SH-SY5Y (cell line): ENCODE measurements around the gene ZFTA.

ENCODE experiments used
- GATA2 ChIP-seq: IDR thresholded peaks from 2 replicates; pipeline ENCODE4 v1.6.1; 2011; ENCODE audit warnings: mild to moderate bottlenecking, low read depth, low read length
- GATA3 ChIP-seq: IDR thresholded peaks from 2 replicates; pipeline ENCODE4 v1.6.1; 2011; ENCODE audit warnings: low read depth, mild to moderate bottlenecking, low read length, moderate library complexity

The ZFTA gene

DNA sequence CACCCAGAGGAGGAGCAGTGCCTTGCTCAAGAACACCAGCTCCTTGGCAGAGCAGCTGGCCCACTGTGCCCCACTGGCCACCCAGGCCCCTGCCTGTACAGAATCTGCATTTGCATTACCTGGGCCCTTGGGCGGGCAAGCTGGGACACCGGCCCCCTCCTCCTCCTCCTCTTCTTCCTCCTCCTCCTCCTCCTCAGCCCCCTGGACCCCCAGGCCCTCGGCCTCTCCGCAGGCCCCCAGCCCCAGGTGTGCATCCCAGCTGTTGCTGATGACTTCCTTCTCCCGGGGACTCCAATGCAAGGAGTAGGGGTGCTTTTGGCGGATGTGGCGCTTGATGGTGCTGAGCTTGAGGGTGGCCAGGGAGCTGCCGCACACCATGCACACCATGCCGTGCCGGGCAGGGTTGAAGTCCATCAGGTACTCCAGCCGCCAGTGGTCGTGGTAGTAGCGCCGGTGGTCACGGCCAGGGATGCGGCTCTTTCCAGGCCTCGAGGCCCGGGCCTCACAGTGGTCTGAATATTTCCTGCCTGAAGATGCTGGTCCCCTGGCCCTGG lies 2.8 kb downstream of the ZFTA start:
- TF ChIP-seq GATA2 (no peak), GATA3 (no peak)

GRCh38 chr11:63764679-63765647 lies 3.6 kb downstream of the ZFTA start:
- TF ChIP-seq GATA2 (no peak), GATA3 (no peak)

- no peak for TF ChIP-seq GATA2
- TF ChIP-seq GATA3, result no peak
Measured at GRCh38 chr11:63764340-63764678, 4.3 kb downstream of the ZFTA start.

DNA sequence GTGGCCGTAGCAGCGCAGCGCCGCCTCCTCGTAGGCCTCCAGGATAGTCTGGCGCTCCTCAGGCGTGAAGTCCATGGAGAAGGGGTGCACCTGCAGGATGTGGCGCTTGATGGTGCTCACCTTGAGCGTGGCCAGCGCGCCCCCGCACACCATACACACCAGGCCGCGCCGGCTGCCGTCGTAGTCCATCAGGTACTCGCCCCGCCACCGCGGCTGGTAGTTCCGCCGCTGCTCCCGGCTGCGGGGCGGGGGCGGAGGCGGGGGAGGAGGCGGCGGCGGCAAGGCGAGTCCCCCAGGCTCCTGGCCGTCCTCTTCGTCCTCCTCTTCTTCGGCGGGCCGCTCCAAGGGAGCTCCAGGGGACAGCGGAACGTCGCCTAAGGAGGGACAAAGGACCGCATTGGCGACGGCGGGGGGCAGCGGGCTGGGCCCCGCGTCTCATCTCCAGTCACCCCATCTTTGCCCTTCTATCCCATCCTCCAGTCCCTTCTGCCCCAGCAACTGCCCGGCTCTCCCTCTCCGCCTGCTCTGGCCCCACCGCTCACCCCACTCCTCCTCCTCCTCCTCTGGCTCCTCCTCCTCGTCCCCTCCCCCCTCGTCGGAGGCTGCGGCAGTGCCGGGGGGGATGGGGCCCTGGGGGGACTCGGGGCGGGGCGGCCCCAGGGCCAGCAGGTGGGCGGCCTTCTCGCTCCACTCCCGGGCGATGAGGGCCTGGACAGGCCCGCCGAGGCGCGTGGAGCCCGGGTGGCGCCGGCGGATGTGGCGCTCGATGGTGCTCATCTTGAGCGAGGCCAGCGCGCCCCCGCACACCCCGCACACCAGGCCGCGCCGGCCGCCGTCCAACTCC lies 4.9 kb downstream of the ZFTA start:
- TF ChIP-seq GATA3 (no peak), GATA2 (no peak)

DNA sequence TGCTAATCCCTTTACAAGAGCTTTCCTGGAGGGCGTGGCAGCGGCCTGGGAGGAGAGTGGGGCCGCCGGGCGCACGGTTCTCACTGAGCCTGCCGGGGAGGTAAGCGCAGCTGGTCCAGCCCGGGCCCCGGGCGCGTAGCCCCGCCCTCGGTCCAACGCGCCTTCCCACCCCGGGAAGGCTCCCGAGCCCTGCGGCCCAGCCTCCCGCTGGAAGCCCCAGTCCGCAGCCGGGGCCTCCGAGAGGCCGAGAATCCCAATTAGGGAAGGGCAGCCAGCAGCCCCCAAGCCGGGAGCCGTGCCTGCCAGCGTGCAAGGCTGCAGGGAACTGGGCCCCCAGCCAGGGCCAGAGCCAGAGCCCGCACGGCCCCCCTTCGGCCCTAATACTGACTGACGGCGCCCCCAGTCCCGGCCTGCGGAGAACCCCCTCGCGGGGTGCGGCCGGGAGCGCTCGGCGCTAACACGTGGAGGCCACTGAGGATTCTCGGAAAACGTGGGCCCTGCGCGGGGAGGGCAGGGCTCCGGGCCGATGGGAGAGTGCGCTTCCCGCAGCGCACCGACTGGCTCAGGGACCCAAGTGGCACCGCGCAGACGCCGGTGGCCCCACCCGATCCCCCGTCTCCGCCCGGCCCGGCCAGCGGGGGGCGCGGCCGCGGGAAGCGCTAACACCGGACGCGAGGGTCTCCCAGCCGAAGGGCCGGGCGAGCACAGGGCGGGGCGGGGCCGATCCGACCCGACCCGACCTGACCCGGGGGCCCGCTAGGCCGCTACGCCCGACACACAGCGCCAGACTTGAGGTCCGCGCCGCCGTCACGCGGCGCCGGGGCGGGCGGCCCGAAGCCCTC lies 5.7 kb downstream of the ZFTA start:
- TF ChIP-seq GATA3, result no peak
- no peak for TF ChIP-seq GATA2

DNA sequence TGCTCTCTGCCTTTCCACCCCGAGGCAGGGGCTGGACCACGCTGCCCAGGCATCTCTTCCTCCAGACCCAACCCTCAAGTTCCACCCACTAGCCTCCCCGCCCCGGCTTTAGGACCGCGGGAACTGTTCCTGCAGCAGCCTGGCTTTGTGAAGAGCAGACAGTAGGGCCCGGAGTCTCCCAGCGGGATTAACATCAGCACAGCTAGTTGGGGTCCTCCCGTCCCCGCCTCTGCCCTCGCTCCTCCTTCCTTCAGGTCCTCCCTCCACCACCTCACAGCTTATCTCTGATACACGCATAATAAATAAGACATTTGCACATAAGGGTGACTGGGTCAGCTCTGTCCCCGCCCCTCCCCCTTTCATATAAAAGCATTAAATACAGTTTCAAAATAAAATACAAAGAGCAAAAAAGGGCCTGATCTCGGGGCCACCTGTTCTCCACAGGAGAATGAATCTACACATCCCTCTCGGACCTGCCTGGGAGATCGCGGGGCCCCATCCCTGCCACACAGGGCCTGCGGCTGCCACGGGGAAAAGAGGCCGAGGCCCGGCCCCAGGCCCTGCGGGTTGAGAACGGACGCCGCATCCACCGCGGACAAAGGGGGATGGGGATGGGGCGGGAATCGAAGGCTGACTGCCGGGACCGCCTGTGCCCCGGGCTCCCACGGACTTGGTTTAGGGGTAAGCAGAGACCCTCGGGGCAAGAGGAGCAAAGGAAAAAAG lies 6.5 kb downstream of the ZFTA start:
- TF ChIP-seq GATA3, result no peak
- no peak for TF ChIP-seq GATA2

- TF ChIP-seq GATA2, result no peak
- no peak for TF ChIP-seq GATA3
Measured at GRCh38 chr11:63761188-63761587, 7.4 kb downstream of the ZFTA start.

DNA sequence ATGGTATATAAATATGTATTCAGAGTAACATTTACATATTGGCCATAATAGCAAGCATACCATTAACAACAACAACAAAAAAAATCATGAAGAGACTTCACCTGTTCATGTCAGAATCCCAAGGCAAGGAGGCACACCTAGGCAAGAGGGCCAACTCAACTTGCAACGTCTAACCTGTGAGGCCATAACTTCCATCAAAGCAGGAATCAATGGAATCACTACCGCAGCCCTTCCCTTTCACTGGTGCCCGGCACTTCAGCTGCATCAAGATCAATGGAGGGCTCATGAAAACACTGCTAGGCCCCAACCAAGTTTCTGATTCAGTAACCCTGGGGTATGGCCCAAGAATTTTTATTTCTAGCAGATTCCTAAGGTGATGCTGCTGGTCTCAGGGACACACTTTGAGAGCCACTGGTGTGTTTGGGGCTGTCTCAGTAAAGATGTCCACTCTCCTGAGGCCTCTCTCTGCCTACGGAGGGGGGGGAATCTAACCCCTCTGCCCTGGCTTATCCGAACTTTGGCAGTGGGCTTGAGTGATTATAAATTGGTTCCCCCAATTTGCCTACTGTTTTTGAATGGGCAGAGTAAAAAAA lies 8.0 kb downstream of the ZFTA start:
- no peak for TF ChIP-seq GATA2
- no peak for TF ChIP-seq GATA3

GRCh38 chr11:63756919-63757761 lies 11.4 kb downstream of the ZFTA start:
- TF ChIP-seq GATA3, result no peak
- TF ChIP-seq GATA2, result no peak

DNA sequence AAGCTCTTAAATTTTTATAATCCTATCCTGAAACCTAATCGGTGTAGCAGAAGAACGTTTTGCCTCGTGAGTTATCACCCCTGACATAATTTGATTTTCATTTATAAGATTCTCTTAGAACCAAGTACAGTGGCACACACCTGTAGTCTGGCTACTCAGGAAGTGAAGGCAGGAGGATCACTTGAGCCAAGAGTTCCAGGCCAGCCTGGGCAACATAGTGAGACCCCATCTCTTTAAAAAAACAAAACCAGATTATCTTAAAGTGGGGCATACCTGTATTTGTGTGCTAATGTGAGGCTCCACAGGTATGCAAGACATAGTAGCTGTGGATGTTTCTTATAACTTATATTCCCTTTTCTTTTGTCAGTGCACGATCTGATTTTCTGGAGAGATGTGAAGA lies 19.0 kb downstream of the ZFTA start:
- no peak for TF ChIP-seq GATA2

DNA sequence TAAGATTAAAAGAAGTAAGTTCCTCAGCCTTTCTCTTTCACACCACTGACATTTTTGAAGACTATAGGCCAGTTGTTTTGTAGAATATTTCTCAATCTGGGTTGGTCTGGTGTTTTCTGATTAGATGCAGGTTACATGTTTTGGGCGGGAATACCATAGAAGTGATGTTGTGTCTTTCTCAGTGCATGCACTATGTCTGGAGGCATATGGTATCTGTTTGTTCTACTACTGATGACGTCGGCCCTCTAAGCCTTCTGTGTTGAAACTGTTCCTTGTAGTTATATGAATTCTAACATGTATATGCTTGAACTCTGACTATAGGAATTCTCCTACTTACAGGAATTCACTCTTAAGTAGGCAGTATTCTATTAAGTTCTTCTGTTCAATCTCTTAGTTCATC lies 21.6 kb downstream of the ZFTA start:
- no peak for TF ChIP-seq GATA3
- TF ChIP-seq GATA2, result no peak
